HCT116 (cell line): ENCODE results near the gene ZFHX3. TPM values are rescaled to one million over a fixed set of nuclear protein-coding genes. Genes with fewer than 3 reads are reported as not detected.

ENCODE experiments used
- ATAC-seq: fragments of 200-7000 bp; cut with Tn5 transposase; 2 replicates; pipeline ENCODE4 v1.9.1; 2020; ENCODE audit warnings: mild to moderate bottlenecking, moderate library complexity
- BruUV-seq: library from RNA; stranded (reverse); fragments of 400-500 nt; replicated peaks from 2 replicates; lab custom pipeline; 2021; lab: Mats Ljungman, UMichigan
- CTCF ChIA-PET: fragments of 300-600 bp; sonication (Branson Sonifier 250); formaldehyde crosslinking; loops from one replicate; lab custom pipeline; 2021; ENCODE audit warnings: antibody characterized with exemption; lab: Charles Lee
- POLR2A ChIA-PET: fragments of 300-600, 350-600 bp; sonication (Branson Sonifier 250); formaldehyde crosslinking; loops from one replicate; lab custom pipeline; 2021; ENCODE audit warnings: antibody characterized with exemption; lab: Charles Lee
- RAD21 ChIA-PET, 2 experiments: fragments of 300-600 bp; sonication (Branson Sonifier 250); formaldehyde crosslinking; loops; one replicate each; lab custom pipeline; 2023; ENCODE audit warnings: low total read pairs in 2 of 2; ENCODE audit not compliant: uncharacterized antibody in 2 of 2, unreplicated experiment in 2 of 2, low non-redundant PET in 1 of 2; lab: Charles Lee
- DNase-seq: peaks from one replicate; pipeline ENCODE4 v3.0.0-alpha.2; 2010; ENCODE audit warnings: low read depth, low spot score
- H2AFZ ChIP-seq: fragments of 200-600 bp; shearing (Covaris generic), sonication (generic); 2 replicates; pipeline ENCODE4 v1.6.1; 2017; ENCODE audit warnings: low read depth, mixed run types, mixed read lengths, antibody characterized with exemption, low read length; ENCODE audit not compliant: poor library complexity, severe bottlenecking
- H3K27ac ChIP-seq: 2 replicates; pipeline ENCODE4 v1.5.1; 2012; ENCODE audit warnings: low read depth, low read length
- H3K27me3 ChIP-seq: fragments of 200-600 bp; sonication (generic); 2 replicates; pipeline ENCODE4 v1.6.1; 2016; ENCODE audit warnings: mixed run types, low read length, mixed read lengths; ENCODE audit not compliant: insufficient read depth
- H3K36me3 ChIP-seq, 2 experiments: fragments of 200-500 bp in 1 of 2; fragments of 200-600 bp in 1 of 2; sonication (Bioruptor generic) in 1 of 2; sonication (generic) in 1 of 2; 2 replicates each; pipeline versions ENCODE4 v1.5.1 to v1.6.1; 2014 to 2016; ENCODE audit warnings: low read length in 2 of 2, inconsistent platforms in 1 of 2, mixed read lengths in 1 of 2, mixed run types in 1 of 2; ENCODE audit not compliant: insufficient read depth in 2 of 2, control insufficient read depth in 1 of 2
- H3K4me1 ChIP-seq, 2 experiments: fragments of 200-600 bp in 1 of 2; sonication (generic) in 1 of 2; 2 replicates each; pipeline versions ENCODE4 v1.5.1 to v1.6.1; 2012 to 2017; ENCODE audit warnings: low read length in 2 of 2, inconsistent platforms in 1 of 2, mild to moderate bottlenecking in 1 of 2, mixed read lengths in 1 of 2, mixed run types in 1 of 2, moderate library complexity in 1 of 2; ENCODE audit not compliant: insufficient read depth in 2 of 2, control insufficient read depth in 1 of 2
- H3K4me2 ChIP-seq: fragments of 200-600 bp; sonication (generic); 2 replicates; pipeline ENCODE4 v1.6.1; 2017; ENCODE audit warnings: mixed run types, low read length, mixed read lengths
- H3K4me3 ChIP-seq, 2 experiments: fragments of 200-600 bp in 1 of 2; sonication (generic) in 1 of 2; replicated peaks in 1 of 2; 2 replicates each; pipeline ENCODE4 v1.5.1; 2011 to 2016; ENCODE audit warnings: low read length in 2 of 2, control low read depth in 1 of 2, low read depth in 1 of 2, mild to moderate bottlenecking in 1 of 2, mixed read lengths in 1 of 2, mixed run types in 1 of 2
- H3K79me2 ChIP-seq: fragments of 200-600 bp; sonication (generic); 2 replicates; pipeline ENCODE4 v1.6.1; 2017; ENCODE audit warnings: mild to moderate bottlenecking, mixed run types, low read length, moderate library complexity, mixed read lengths; ENCODE audit not compliant: insufficient read depth
- H3K9ac ChIP-seq: fragments of 200-600 bp; sonication (generic); 2 replicates; pipeline ENCODE4 v1.6.1; 2016; ENCODE audit warnings: low read length, mixed read lengths
- H3K9me2 ChIP-seq: fragments of 200-600 bp; sonication (generic), shearing (Covaris generic); 2 replicates; pipeline ENCODE4 v1.6.1; 2017; ENCODE audit warnings: mixed run types, mild to moderate bottlenecking, moderate library complexity; ENCODE audit not compliant: insufficient read depth
- H3K9me3 ChIP-seq, 2 experiments: fragments of 200-500 bp in 1 of 2; fragments of 200-600 bp in 1 of 2; sonication (Bioruptor generic) in 1 of 2; sonication (generic) in 1 of 2; 2 replicates each; pipeline ENCODE4 v1.6.1; 2014 to 2017; ENCODE audit warnings: low read length in 2 of 2, mixed read lengths in 2 of 2, inconsistent platforms in 1 of 2, low read depth in 1 of 2, mild to moderate bottlenecking in 1 of 2, mixed run types in 1 of 2, moderate library complexity in 1 of 2; ENCODE audit not compliant: control insufficient read depth in 1 of 2, insufficient read depth in 1 of 2
- H4K20me1 ChIP-seq: fragments of 200-600 bp; sonication (generic), shearing (Covaris generic); 2 replicates; pipeline ENCODE4 v1.6.1; 2017; ENCODE audit warnings: mixed run types, mild to moderate bottlenecking, moderate library complexity; ENCODE audit not compliant: insufficient read depth
- ATF3 ChIP-seq: IDR thresholded peaks from 2 replicates; pipeline ENCODE4 v1.6.1; 2012
- CBX3 ChIP-seq: IDR thresholded peaks from 2 replicates; pipeline ENCODE4 v1.6.1; 2012; ENCODE audit warnings: low read depth
- CEBPB ChIP-seq: IDR thresholded peaks from 2 replicates; pipeline ENCODE4 v1.6.1; 2012; ENCODE audit warnings: low read depth
- EGR1 ChIP-seq: IDR thresholded peaks from 2 replicates; pipeline ENCODE4 v1.6.1; 2012; ENCODE audit warnings: low read depth
- EZH2 ChIP-seq: fragments of 200-600 bp; sonication (generic); IDR thresholded peaks from 2 replicates; pipeline ENCODE4 v1.6.1; 2017; ENCODE audit warnings: antibody characterized with exemption, mixed run types
- EZH2phosphoT487 ChIP-seq: fragments of 200-600 bp; IDR thresholded peaks from 2 replicates; pipeline ENCODE4 v1.6.1; 2018; ENCODE audit warnings: antibody characterized with exemption, borderline replicate concordance
- FOSL1 ChIP-seq: IDR thresholded peaks from 2 replicates; pipeline ENCODE4 v1.6.1; 2012; ENCODE audit warnings: low read depth
- JUND ChIP-seq: IDR thresholded peaks from 2 replicates; pipeline ENCODE4 v1.6.1; 2012
- POLR2A ChIP-seq: IDR thresholded peaks from 2 replicates; pipeline ENCODE4 v1.7.0; 2011; ENCODE audit warnings: borderline replicate concordance; ENCODE audit not compliant: insufficient read depth, insufficient read length; ENCODE audit errors: extremely low read depth
- POLR2AphosphoS5 ChIP-seq: IDR thresholded peaks from 2 replicates; pipeline ENCODE4 v1.6.1; 2011; ENCODE audit warnings: mild to moderate bottlenecking, low read depth, low read length, moderate library complexity
- RAD21 ChIP-seq: IDR thresholded peaks from 2 replicates; pipeline ENCODE4 v1.6.1; 2012; ENCODE audit warnings: low read depth, mild to moderate bottlenecking
- REST ChIP-seq: IDR thresholded peaks from 2 replicates; pipeline ENCODE4 v1.6.1; 2012; ENCODE audit warnings: low read depth
- SIN3A ChIP-seq: IDR thresholded peaks from 2 replicates; pipeline ENCODE4 v1.6.1; 2012; ENCODE audit warnings: low read depth
- SP1 ChIP-seq: IDR thresholded peaks from 2 replicates; pipeline ENCODE4 v1.6.1; 2012; ENCODE audit warnings: low read depth
- TCF7L2 ChIP-seq: IDR thresholded peaks from 2 replicates; pipeline ENCODE4 v1.7.0; 2011; ENCODE audit warnings: borderline replicate concordance, inconsistent platforms; ENCODE audit not compliant: insufficient read depth, insufficient read length; ENCODE audit errors: extremely low read depth
- YY1 ChIP-seq: IDR thresholded peaks from 2 replicates; pipeline ENCODE4 v1.6.1; 2011; ENCODE audit warnings: low read length, low read depth, moderate library complexity, mild to moderate bottlenecking; ENCODE audit not compliant: insufficient replicate concordance; ENCODE audit errors: extremely low read depth
- ZFX ChIP-seq: fragments of 450-650 bp; IDR thresholded peaks from 2 replicates; pipeline ENCODE4 v1.6.1; 2017
- ZNF274 ChIP-seq: fragments of 200-500 bp; sonication (Bioruptor generic); IDR thresholded peaks from 2 replicates; pipeline ENCODE4 v1.6.1; 2014; ENCODE audit warnings: mild to moderate bottlenecking, low read depth, low read length, inconsistent platforms
- intact Hi-C: fragments of 100-400 bp; cut with micrococcal nuclease; formaldehyde crosslinking; loops from 2 replicates; pipeline ENCODE4 v1.10.0; 2022
- total RNA-seq: library from RNA; stranded (reverse); gene quantifications from one replicate; pipeline ENCODE4 v1.2.1, GENCODE V29; 2021; ENCODE audit not compliant: unreplicated experiment
- TF ChIP-seq, protein P1 (sequence below): IDR thresholded peaks from 2 replicates; pipeline ENCODE4 v1.6.1; 2012
- TF ChIP-seq, protein P2 (sequence below), 3 experiments: fragments of 200-600 bp in 1 of 3; sonication (generic) in 1 of 3; IDR thresholded peaks in 2 of 3; conservative IDR thresholded peaks in 1 of 3; 2 replicates each; pipeline ENCODE4 v1.5.1; 2012 to 2017; ENCODE audit warnings: low read depth in 2 of 3, low read length in 2 of 3, antibody characterized with exemption in 1 of 3, borderline replicate concordance in 1 of 3, control low read depth in 1 of 3, mild to moderate bottlenecking in 1 of 3, mixed read lengths in 1 of 3, mixed run types in 1 of 3, moderate library complexity in 1 of 3; ENCODE audit not compliant: insufficient read depth in 1 of 3

ZFHX3 gene
- total RNA-seq, 1 experiment from 2014 or later = 6.3 TPM

DNA sequence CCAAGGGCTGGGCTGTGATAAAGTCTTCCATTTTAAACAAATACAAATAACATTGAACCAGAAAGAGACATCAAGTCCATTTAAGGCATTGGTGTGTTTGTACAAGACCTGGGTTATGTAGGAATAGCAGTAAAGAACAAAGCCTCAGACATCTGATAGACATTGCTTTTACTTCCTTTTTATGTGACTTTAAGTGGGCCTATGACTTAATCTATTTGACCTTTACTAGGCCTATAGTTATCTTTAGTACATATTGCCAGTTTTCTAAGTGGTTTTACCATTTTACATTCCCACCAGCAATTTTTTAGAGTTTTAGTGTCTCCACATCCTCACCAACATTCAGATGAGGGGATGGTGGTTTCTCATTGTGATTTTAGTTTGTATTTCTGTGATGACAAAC, 298.8 kb downstream of the ZFHX3 start (continued):
- TF ChIP-seq, protein P1, sequence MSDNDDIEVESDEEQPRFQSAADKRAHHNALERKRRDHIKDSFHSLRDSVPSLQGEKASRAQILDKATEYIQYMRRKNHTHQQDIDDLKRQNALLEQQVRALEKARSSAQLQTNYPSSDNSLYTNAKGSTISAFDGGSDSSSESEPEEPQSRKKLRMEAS = no peak
- TF ChIP-seq ATF3 (no peak), EZH2phosphoT487 (no peak), CEBPB (no peak), JUND (no peak), EZH2 (no peak)

DNA sequence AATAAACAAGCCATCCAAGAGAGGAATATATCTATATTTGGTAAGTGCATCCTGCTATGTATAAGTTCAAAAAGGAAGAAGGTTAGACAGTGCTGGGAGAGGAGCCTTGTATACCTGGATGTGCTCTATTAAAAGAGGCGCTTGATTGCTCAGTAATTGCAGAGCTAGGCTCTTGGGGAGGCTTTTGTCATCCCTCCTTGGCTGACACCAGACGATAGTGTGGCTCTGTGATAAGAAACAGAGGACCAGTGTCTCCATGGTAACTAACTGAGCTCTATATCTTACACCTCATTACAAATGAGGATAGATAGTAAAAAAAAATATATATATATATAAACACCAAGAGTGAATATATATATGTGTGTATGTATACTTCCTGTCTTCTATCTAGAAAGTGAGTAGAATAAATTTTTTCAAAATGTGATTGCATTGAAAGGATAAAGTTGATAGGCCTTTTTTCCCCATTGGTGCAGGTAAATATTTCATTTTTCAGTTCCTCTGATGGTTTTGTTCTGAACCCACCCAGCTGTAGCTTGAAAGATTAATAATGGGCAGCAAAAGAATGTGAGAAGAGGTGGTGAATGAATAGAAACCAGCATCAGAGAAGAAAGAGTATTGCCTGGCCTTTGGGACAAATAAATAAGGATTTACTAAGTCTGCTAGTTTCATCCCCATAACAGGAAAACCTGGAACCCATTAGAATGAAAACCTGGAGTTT, 303.7 kb downstream of the ZFHX3 start:
- no peak overlapping the region for H3K27ac ChIP-seq
- no peak overlapping the region for H3K4me3 ChIP-seq
- no peak overlapping the region for H3K9ac ChIP-seq
- H3K4me1 ChIP-seq = peaks cover 4 to 6% of the 10 kb centered on the region in 2 experiments; a peak in 1 of 4 replicates
- no peak for DNase-seq
- no peak overlapping the region for H2AFZ ChIP-seq
- RAD21 ChIA-PET = no interaction called here
- H3K36me3 ChIP-seq = no peaks in the 10 kb centered on the region
- POLR2A ChIA-PET = no interaction called here
- no peaks in the 10 kb centered on the region for H3K27me3 ChIP-seq
- no peaks in the 10 kb centered on the region for H3K9me3 ChIP-seq
- no peaks in the 10 kb centered on the region for H4K20me1 ChIP-seq
- ATAC-seq = no peak
- CTCF ChIA-PET = no interaction called here
- H3K4me2 ChIP-seq = no peak overlapping the region
- H3K9me2 ChIP-seq = no peaks in the 10 kb centered on the region
- intact Hi-C loops = no loop called here
- H3K79me2 ChIP-seq = no peaks in the 10 kb centered on the region; the same call in 1 of the 2 replicates
- BruUV-seq = no TSS peak
- TF ChIP-seq EZH2phosphoT487 (no peak), YY1 (no peak), JUND (no peak), SP1 (no peak), POLR2AphosphoS5 (no peak), REST (no peak), CEBPB (no peak), ZFX (no peak), POLR2A (no peak), SIN3A (no peak), ZNF274 (no peak), EZH2 (no peak), RAD21 (no peak), TCF7L2 (no peak), CBX3 (no peak), EGR1 (no peak), FOSL1 (no peak), ATF3 (no peak)
- TF ChIP-seq, protein P2, sequence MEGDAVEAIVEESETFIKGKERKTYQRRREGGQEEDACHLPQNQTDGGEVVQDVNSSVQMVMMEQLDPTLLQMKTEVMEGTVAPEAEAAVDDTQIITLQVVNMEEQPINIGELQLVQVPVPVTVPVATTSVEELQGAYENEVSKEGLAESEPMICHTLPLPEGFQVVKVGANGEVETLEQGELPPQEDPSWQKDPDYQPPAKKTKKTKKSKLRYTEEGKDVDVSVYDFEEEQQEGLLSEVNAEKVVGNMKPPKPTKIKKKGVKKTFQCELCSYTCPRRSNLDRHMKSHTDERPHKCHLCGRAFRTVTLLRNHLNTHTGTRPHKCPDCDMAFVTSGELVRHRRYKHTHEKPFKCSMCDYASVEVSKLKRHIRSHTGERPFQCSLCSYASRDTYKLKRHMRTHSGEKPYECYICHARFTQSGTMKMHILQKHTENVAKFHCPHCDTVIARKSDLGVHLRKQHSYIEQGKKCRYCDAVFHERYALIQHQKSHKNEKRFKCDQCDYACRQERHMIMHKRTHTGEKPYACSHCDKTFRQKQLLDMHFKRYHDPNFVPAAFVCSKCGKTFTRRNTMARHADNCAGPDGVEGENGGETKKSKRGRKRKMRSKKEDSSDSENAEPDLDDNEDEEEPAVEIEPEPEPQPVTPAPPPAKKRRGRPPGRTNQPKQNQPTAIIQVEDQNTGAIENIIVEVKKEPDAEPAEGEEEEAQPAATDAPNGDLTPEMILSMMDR (IDR thresholded peaks at IDR 0.05 in 2 of 3, conservative IDR thresholded peaks at IDR 0.05 in 1 of 3; ENCODE audit: borderline replicate concordance in 1 of 3, insufficient read depth in 1 of 3, low read depth in 2 of 3, low read length in 2 of 3) = no peak
